ENCODE measurements around the gene MDC1. TPM values are rescaled to one million over a fixed set of nuclear protein-coding genes. Genes with fewer than 3 reads are reported as not detected.
"Not testable (repeated sequence)": the region's sequence is repeated elsewhere in the genome, so short reads cannot be mapped to it uniquely, and the experiment has no call there.

Gene MDC1
- total RNA-seq, 5 donors from 2014 or later (not counting 1 experiment from before 2014, with no cell fraction given) = 42.3 to 69.7 (median 53.4) TPM

- no peak for ATAC-seq (replicated peaks in 1 of 4)
- POLR2A ChIA-PET = no interaction called here
- peaks cover 33 to 39% (median 36%) of the 10 kb centered on the region in 3 donors for H3K4me1 Mint-ChIP-seq
- H3K9me3 Mint-ChIP-seq = no peaks in the 10 kb centered on the region
- DNase-seq = no peak
- CTCF ChIA-PET = interaction anchor here in 1 of 2 donors (0.6 kb wide), 1 partner anchor 10 kb away, joined by 3 read pairs; no protein-coding TSS in a partner anchor
- Histone ChIP-seq H3K4me1 (ENCODE audit: control insufficient read depth in 1 of 2, extremely low read depth in 1 of 2, insufficient read depth in 2 of 2, low read length in 2 of 2) (peaks cover 18 to 20% of the 10 kb centered on the region in 2 experiments), H3K27me3 (replicated peaks in 1 of 2; ENCODE audit: control insufficient read depth in 2 of 2, extremely low read depth in 1 of 2, insufficient read depth in 2 of 2, low read length in 1 of 2) (no peaks in the 10 kb centered on the region), H3K4me3 (ENCODE audit: control insufficient read depth in 1 of 2, extremely low read depth in 1 of 2, low read length in 1 of 2) (no peak overlapping the region), H3K27ac (ENCODE audit: low read length) (no peak overlapping the region), H3K9me3 (no peaks in the 10 kb centered on the region), H3K36me3 (ENCODE audit: control insufficient read depth in 2 of 2, extremely low read depth in 1 of 2, insufficient read depth in 1 of 2, low read length in 1 of 2) (no peaks in the 10 kb centered on the region)
- no peak overlapping the region for H3K4me3 Mint-ChIP-seq
- H3K27ac Mint-ChIP-seq = no peak overlapping the region
- peaks cover 0 to 3% of the 10 kb centered on the region in 2 donors for H3K27me3 Mint-ChIP-seq
- no peaks in the 10 kb centered on the region for H3K36me3 Mint-ChIP-seq
- no CpG with 5 or more reads among the region's 1 CpG for WGBS (ENCODE audit: insufficient coverage)
These were observed 46.1 kb upstream of the MDC1 start for GRCh38 chr6:30763155-30763617.

GRCh38 chr6:30761791-30762429 is 44.8 kb upstream of the MDC1 start:
- no peak overlapping the region for H3K27ac ChIP-seq (ENCODE audit: low read length)
- DNase-seq (no peak), ATAC-seq (replicated peaks in 1 of 4) (no peak)
- H3K4me3 ChIP-seq (ENCODE audit: control insufficient read depth in 1 of 2, extremely low read depth in 1 of 2, low read length in 1 of 2) = no peak overlapping the region
- POLR2A ChIA-PET = no interaction called here
- no peaks in the 10 kb centered on the region for H3K9me3 ChIP-seq
- Mint-ChIP-seq H3K4me3 (no peak overlapping the region), H3K36me3 (no peaks in the 10 kb centered on the region), H3K27me3 (peaks cover 0 to 3% of the 10 kb centered on the region in 2 donors), H3K9me3 (no peaks in the 10 kb centered on the region), H3K4me1 (peaks cover 28 to 33% (median 29%) of the 10 kb centered on the region in 3 donors), H3K27ac (no peak overlapping the region)
- CTCF ChIA-PET = interaction anchor here in 1 of 2 donors (0.5 kb wide), 1 partner anchor 326 kb away, joined by 8 read pairs; no protein-coding TSS in a partner anchor
- no peaks in the 10 kb centered on the region for H3K27me3 ChIP-seq (replicated peaks in 1 of 2; ENCODE audit: control insufficient read depth in 2 of 2, extremely low read depth in 1 of 2, insufficient read depth in 2 of 2, low read length in 1 of 2)
- H3K4me1 ChIP-seq (ENCODE audit: control insufficient read depth in 1 of 2, extremely low read depth in 1 of 2, insufficient read depth in 2 of 2, low read length in 2 of 2) = peaks cover 13 to 15% of the 10 kb centered on the region in 2 experiments
- H3K36me3 ChIP-seq (ENCODE audit: control insufficient read depth in 2 of 2, extremely low read depth in 1 of 2, insufficient read depth in 1 of 2, low read length in 1 of 2) = no peaks in the 10 kb centered on the region
- WGBS (ENCODE audit: insufficient coverage) = 55% methylated on average over 2 of the region's 4 CpGs

GRCh38 chr6:30760549-30760948 is 43.5 kb upstream of the MDC1 start:
- POLR2A ChIA-PET = no interaction called here

GRCh38 chr6:30759575-30760239 is 42.6 kb upstream of the MDC1 start:
- H3K36me3 ChIP-seq (ENCODE audit: control insufficient read depth in 2 of 2, extremely low read depth in 1 of 2, insufficient read depth in 1 of 2, low read length in 1 of 2) = no peaks in the 10 kb centered on the region
- H3K27me3 Mint-ChIP-seq = peaks cover 0 to 3% of the 10 kb centered on the region in 2 donors
- no peak overlapping the region for H3K27ac ChIP-seq (ENCODE audit: low read length)
- H3K9me3 Mint-ChIP-seq = no peaks in the 10 kb centered on the region
- H3K4me3 ChIP-seq (ENCODE audit: control insufficient read depth in 1 of 2, extremely low read depth in 1 of 2, low read length in 1 of 2) = no peak overlapping the region
- ATAC-seq (replicated peaks in 1 of 4) (no peak), DNase-seq (no peak)
- no peak overlapping the region for H3K4me3 Mint-ChIP-seq
- H3K27me3 ChIP-seq (replicated peaks in 1 of 2; ENCODE audit: control insufficient read depth in 2 of 2, extremely low read depth in 1 of 2, insufficient read depth in 2 of 2, low read length in 1 of 2) = peaks cover 0 to 4% of the 10 kb centered on the region in 2 experiments
- ChIA-PET POLR2A (no interaction called here), CTCF (interaction anchor here in 1 of 2 donors (0.6 to 0.7 kb wide), 2 partner anchors 542 to 1032 kb away, joined by 3 read pairs; no protein-coding TSS in a partner anchor)
- peaks cover 22% of the 10 kb centered on the region in 3 donors for H3K4me1 Mint-ChIP-seq
- H3K27ac Mint-ChIP-seq = no peak overlapping the region
- peaks cover 13 to 15% of the 10 kb centered on the region in 2 experiments for H3K4me1 ChIP-seq (ENCODE audit: control insufficient read depth in 1 of 2, extremely low read depth in 1 of 2, insufficient read depth in 2 of 2, low read length in 2 of 2)
- no peaks in the 10 kb centered on the region for H3K9me3 ChIP-seq
- H3K36me3 Mint-ChIP-seq = no peaks in the 10 kb centered on the region
- WGBS (ENCODE audit: insufficient coverage) = 98% methylated on average over 8 of the region's 10 CpGs

More at GRCh38 chr6:30760549-30760948, 43.5 kb upstream of the MDC1 start:
- DNase-seq (no peak), ATAC-seq (replicated peaks in 1 of 4) (no peak)
- 92% methylated on average over 5 of the region's 8 CpGs for WGBS (ENCODE audit: insufficient coverage)
- no peak overlapping the region for H3K4me3 Mint-ChIP-seq
- H3K27ac Mint-ChIP-seq = no peak overlapping the region
- H3K4me3 ChIP-seq (ENCODE audit: control insufficient read depth in 1 of 2, extremely low read depth in 1 of 2, low read length in 1 of 2) = no peak overlapping the region
- peaks cover 0 to 3% of the 10 kb centered on the region in 2 donors for H3K27me3 Mint-ChIP-seq
- CTCF ChIA-PET = no interaction called here
- H3K36me3 ChIP-seq (ENCODE audit: control insufficient read depth in 2 of 2, extremely low read depth in 1 of 2, insufficient read depth in 1 of 2, low read length in 1 of 2) = no peaks in the 10 kb centered on the region
- no peaks in the 10 kb centered on the region for H3K9me3 Mint-ChIP-seq
- peaks cover 22 to 26% (median 22%) of the 10 kb centered on the region in 3 donors for H3K4me1 Mint-ChIP-seq
- peaks cover 13 to 15% of the 10 kb centered on the region in 2 experiments for H3K4me1 ChIP-seq (ENCODE audit: control insufficient read depth in 1 of 2, extremely low read depth in 1 of 2, insufficient read depth in 2 of 2, low read length in 2 of 2)
- H3K9me3 ChIP-seq = no peaks in the 10 kb centered on the region
- H3K27me3 ChIP-seq (replicated peaks in 1 of 2; ENCODE audit: control insufficient read depth in 2 of 2, extremely low read depth in 1 of 2, insufficient read depth in 2 of 2, low read length in 1 of 2) = no peaks in the 10 kb centered on the region
- no peak overlapping the region for H3K27ac ChIP-seq (ENCODE audit: low read length)
- H3K36me3 Mint-ChIP-seq = no peaks in the 10 kb centered on the region

- H3K27ac Mint-ChIP-seq = no peak overlapping the region
- H3K27me3 Mint-ChIP-seq = no peaks in the 10 kb centered on the region
- WGBS (ENCODE audit: insufficient coverage) = no CpG with 5 or more reads among the region's 1 CpG
- no peaks in the 10 kb centered on the region for H3K9me3 ChIP-seq
- H3K36me3 Mint-ChIP-seq = no peaks in the 10 kb centered on the region
- no peak overlapping the region for H3K27ac ChIP-seq (ENCODE audit: low read length)
- POLR2A ChIA-PET = interaction anchor here in 1 of 2 donors (0.6 kb wide), 1 partner anchor 54 kb away, joined by 4 read pairs; no protein-coding TSS in a partner anchor
- ATAC-seq (replicated peaks in 1 of 4) (no peak), DNase-seq (no peak)
- H3K9me3 Mint-ChIP-seq = no peaks in the 10 kb centered on the region
- peaks cover 7% of the 10 kb centered on the region in 3 donors for H3K4me1 Mint-ChIP-seq
- H3K4me3 Mint-ChIP-seq = no peak overlapping the region
- H3K4me3 ChIP-seq (ENCODE audit: control insufficient read depth in 1 of 2, extremely low read depth in 1 of 2, low read length in 1 of 2) = no peak overlapping the region
- peaks cover 0 to 4% of the 10 kb centered on the region in 2 experiments for H3K4me1 ChIP-seq (ENCODE audit: control insufficient read depth in 1 of 2, extremely low read depth in 1 of 2, insufficient read depth in 2 of 2, low read length in 2 of 2)
- no peaks in the 10 kb centered on the region for H3K36me3 ChIP-seq (ENCODE audit: control insufficient read depth in 2 of 2, extremely low read depth in 1 of 2, insufficient read depth in 1 of 2, low read length in 1 of 2)
- CTCF ChIA-PET = no interaction called here
- H3K27me3 ChIP-seq (replicated peaks in 1 of 2; ENCODE audit: control insufficient read depth in 2 of 2, extremely low read depth in 1 of 2, insufficient read depth in 2 of 2, low read length in 1 of 2) = peaks cover 0 to 4% of the 10 kb centered on the region in 2 experiments
These were observed 40.3 kb upstream of the MDC1 start for GRCh38 chr6:30757261-30757904.

GRCh38 chr6:30756405-30757003 is 39.4 kb upstream of the MDC1 start:
- H3K27ac Mint-ChIP-seq; H3K4me1 ChIP-seq (ENCODE audit: control insufficient read depth in 1 of 2, extremely low read depth in 1 of 2, insufficient read depth in 2 of 2, low read length in 2 of 2); H3K27me3 ChIP-seq (replicated peaks in 1 of 2; ENCODE audit: control insufficient read depth in 2 of 2, extremely low read depth in 1 of 2, insufficient read depth in 2 of 2, low read length in 1 of 2); H3K27me3 Mint-ChIP-seq; H3K4me3 ChIP-seq (ENCODE audit: control insufficient read depth in 1 of 2, extremely low read depth in 1 of 2, low read length in 1 of 2); H3K4me1 Mint-ChIP-seq; ATAC-seq (replicated peaks in 1 of 4); H3K36me3 ChIP-seq (ENCODE audit: control insufficient read depth in 2 of 2, extremely low read depth in 1 of 2, insufficient read depth in 1 of 2, low read length in 1 of 2); H3K9me3 ChIP-seq; H3K36me3 Mint-ChIP-seq; DNase-seq; H3K27ac ChIP-seq (ENCODE audit: low read length); POLR2A ChIA-PET; CTCF ChIA-PET; H3K4me3 Mint-ChIP-seq; H3K9me3 Mint-ChIP-seq: not testable (repeated sequence)
- 89% methylated on average over 2 of the region's 7 CpGs for WGBS (ENCODE audit: insufficient coverage)
